Colonic mucosa (tissue), 4 donors: ENCODE results near the gene GASK1A. TPM values are rescaled to one million over a fixed set of nuclear protein-coding genes. Genes with fewer than 3 reads are reported as not detected.

Experiments used
- DNase-seq: peaks from one replicate; pipeline ENCODE4 v3.0.0-alpha.2; 2020
- H3K27ac ChIP-seq: fragments of 200-600 bp; one replicate; pipeline ENCODE4 v1.8.0; 2021
- H3K27me3 ChIP-seq: fragments of 200-600 bp; one replicate; pipeline ENCODE4 v1.8.0; 2021
- H3K36me3 ChIP-seq: fragments of 200-600 bp; one replicate; pipeline ENCODE4 v1.8.0; 2021
- H3K4me1 ChIP-seq: fragments of 200-600 bp; one replicate; pipeline ENCODE4 v1.8.0; 2021; ENCODE audit warnings: mild to moderate bottlenecking
- H3K4me3 ChIP-seq: fragments of 200-600 bp; one replicate; pipeline ENCODE4 v1.8.0; 2021
- H3K9ac ChIP-seq, 2 donors: one replicate each; pipeline ENCODE4 v1.7.0; 2013; ENCODE audit warnings: control low read depth in 2 of 2, low read depth in 2 of 2, low read length in 2 of 2
- H3K9me3 ChIP-seq: fragments of 200-600 bp; one replicate; pipeline ENCODE4 v1.8.0; 2021
- CTCF ChIP-seq: fragments of 200-600 bp; IDR thresholded peaks from one replicate; pipeline ENCODE4 v1.8.0; 2022; ENCODE audit warnings: antibody characterized with exemption, mild to moderate bottlenecking
- intact Hi-C: fragments of 100-400 bp; cut with DNase I; formaldehyde crosslinking; loops from one replicate; pipeline ENCODE4 v1.14.1; 2022
- total RNA-seq, 2 donors: library from RNA; stranded (reverse); fragmentation: NEBNext Ultra II Directional in 1 of 2; extraction: Animal tissue kit (Norgen Biotek cat#: 25700) in 1 of 2; gene quantifications; one replicate each; pipeline ENCODE4 v1.2.1, GENCODE V29; 2021
- donor health status: healthy.
- donor health status: DM: no; HTN: no; CAD: no.
- donor health status: DM: no; HTN: no; CAD: no.

The GASK1A gene
- total RNA-seq, 2 donors from 2014 or later = 1.3 to 2.2 TPM

- DNase-seq = no peak
- Histone ChIP-seq H3K27me3 (no peaks in the 10 kb centered on the region), H3K36me3 (no peaks in the 10 kb centered on the region), H3K27ac (no peak overlapping the region), H3K4me1 (no peaks in the 10 kb centered on the region), H3K9me3 (no peaks in the 10 kb centered on the region), H3K9ac (no peak overlapping the region), H3K4me3 (no peak overlapping the region)
- intact Hi-C loops = no loop called here
- no peak for TF ChIP-seq CTCF
These were observed 117.7 kb downstream of the GASK1A start for GRCh38 chr3:43096761-43097160.

GRCh38 chr3:43097400-43098080, 118.4 kb downstream of the GASK1A start:
- TF ChIP-seq CTCF = no peak
- H3K4me1 ChIP-seq = no peaks in the 10 kb centered on the region
- no peak overlapping the region for H3K9ac ChIP-seq
- H3K27me3 ChIP-seq = no peaks in the 10 kb centered on the region
- H3K9me3 ChIP-seq = no peaks in the 10 kb centered on the region
- no peak overlapping the region for H3K27ac ChIP-seq
- intact Hi-C loops = no loop called here
- H3K4me3 ChIP-seq = no peak overlapping the region
- no peaks in the 10 kb centered on the region for H3K36me3 ChIP-seq
- DNase-seq = no peak

- Histone ChIP-seq H3K9me3 (no peaks in the 10 kb centered on the region), H3K4me3 (no peak overlapping the region), H3K27ac (no peak overlapping the region), H3K9ac (no peak overlapping the region), H3K36me3 (no peaks in the 10 kb centered on the region), H3K4me1 (no peaks in the 10 kb centered on the region), H3K27me3 (no peaks in the 10 kb centered on the region)
- DNase-seq = no peak
- TF ChIP-seq CTCF = no peak
- intact Hi-C loops = no loop called here
These were observed 119.7 kb downstream of the GASK1A start for GRCh38 chr3:43098761-43099160.

GRCh38 chr3:43102773-43103480, 123.8 kb downstream of the GASK1A start:
- Histone ChIP-seq H3K27me3 (no peaks in the 10 kb centered on the region), H3K36me3 (no peaks in the 10 kb centered on the region), H3K27ac (no peak overlapping the region), H3K9me3 (no peaks in the 10 kb centered on the region), H3K9ac (no peak overlapping the region), H3K4me1 (peaks cover 7% of the 10 kb centered on the region), H3K4me3 (no peak overlapping the region)
- DNase-seq = no peak
- no peak for TF ChIP-seq CTCF
- intact Hi-C loops = loop anchor here (10.0 kb wide), 1 partner anchor 128 kb away; the partner anchor contains the start of gene GASK1A

- H3K4me1 ChIP-seq = peaks cover 7% of the 10 kb centered on the region
- H3K9ac ChIP-seq = no peak overlapping the region
- H3K4me3 ChIP-seq = no peak overlapping the region
- intact Hi-C loops = loop anchor here (10.0 kb wide), 1 partner anchor 129 kb away; the partner anchor contains the start of gene GASK1A
- no peaks in the 10 kb centered on the region for H3K9me3 ChIP-seq
- DNase-seq = no peak
- no peak overlapping the region for H3K27ac ChIP-seq
- no peaks in the 10 kb centered on the region for H3K27me3 ChIP-seq
- H3K36me3 ChIP-seq = no peaks in the 10 kb centered on the region
- no peak for TF ChIP-seq CTCF
These were observed 124.9 kb downstream of the GASK1A start for GRCh38 chr3:43104039-43104438.
